Keratinocyte (primary cell): ENCODE results near the gene RWDD1.

Source experiments
- CTCF ChIP-seq, 3 experiments: IDR thresholded peaks in 1 of 3; conservative IDR thresholded peaks in 1 of 3; optimal IDR thresholded peaks in 1 of 3; 2 replicates in 2 of 3; 3 replicates in 1 of 3; pipeline versions ENCODE3 to v1.5.1; 2011; ENCODE audit warnings: low read length in 3 of 3, mild to moderate bottlenecking in 3 of 3, moderate library complexity in 2 of 3, control low read depth in 1 of 3, inconsistent platforms in 1 of 3; ENCODE audit not compliant: insufficient read depth in 2 of 3; ENCODE audit errors: extremely low read depth in 1 of 3
- EZH2 ChIP-seq: IDR thresholded peaks from one replicate; pipeline ENCODE4 v1.6.1; 2012; ENCODE audit warnings: inconsistent platforms, mild to moderate bottlenecking, low read length, moderate library complexity

- TF ChIP-seq CTCF (optimal IDR thresholded peaks at IDR 0.05 in 1 of 3, IDR thresholded peaks at IDR 0.05 in 1 of 3, conservative IDR thresholded peaks at IDR 0.05 in 1 of 3; ENCODE audit: extremely low read depth in 1 of 3, insufficient read depth in 2 of 3, low read length in 3 of 3), result no peak
- TF ChIP-seq EZH2, result no peak
These were observed 34.6 kb downstream of the RWDD1 start for GRCh38 chr6:116605935-116606334.
